Fibroblast of skin of right biceps (primary cell): Measurements from ENCODE around the gene PLGRKT.
"Not testable (repeated sequence)": the region's sequence is repeated elsewhere in the genome, so short reads cannot be mapped to it uniquely, and the experiment has no call there.

ENCODE experiments used
- DNase-seq: peaks from one replicate; pipeline ENCODE4 v3.0.0-alpha.2; 2013

Gene PLGRKT

GRCh38 chr9:5375091-5375490, 62.6 kb downstream of the PLGRKT start:
- no peak for DNase-seq

- peak; percentile 17 for DNase-seq
Measured at GRCh38 chr9:5364294-5365024, 73.3 kb downstream of the PLGRKT start.

GRCh38 chr9:5361326-5362010, 76.3 kb downstream of the PLGRKT start:
- DNase-seq, result peak; percentile 9

GRCh38 chr9:5360341-5360740, 77.4 kb downstream of the PLGRKT start:
- DNase-seq, result no peak

GRCh38 chr9:5357431-5358105, 80.2 kb downstream of the PLGRKT start:
- no peak for DNase-seq

- no peak for DNase-seq
Measured at GRCh38 chr9:5355817-5356216, 81.9 kb downstream of the PLGRKT start.

- no peak for DNase-seq
Measured at GRCh38 chr9:5355226-5355625, 82.5 kb downstream of the PLGRKT start.

- DNase-seq, result no peak
Measured at GRCh38 chr9:5354184-5354583, 83.5 kb downstream of the PLGRKT start.

GRCh38 chr9:5352637-5353248, 85.0 kb downstream of the PLGRKT start:
- DNase-seq, result no peak

GRCh38 chr9:5338992-5339981, 98.4 kb downstream of the PLGRKT start, which contains the start of gene RLN1:
TSS of gene RLN1 (minus strand) at chr9:5339876. CDS start at chr9:5339746, 130 bp downstream.
- not testable (repeated sequence) for DNase-seq

- DNase-seq, result no peak
Measured at GRCh38 chr9:5336688-5337087, 101.0 kb downstream of the PLGRKT start.

GRCh38 chr9:5331276-5331675, 106.4 kb downstream of the PLGRKT start:
- DNase-seq, result not testable (repeated sequence)

- peak; percentile 12 for DNase-seq
Measured at GRCh38 chr9:5326893-5327548, 110.7 kb downstream of the PLGRKT start.

GRCh38 chr9:5326187-5326586, 111.5 kb downstream of the PLGRKT start:
- DNase-seq, result no peak

- not testable (repeated sequence) for DNase-seq
Measured at GRCh38 chr9:5321601-5322000, 116.1 kb downstream of the PLGRKT start.

- DNase-seq, result no peak
Measured at GRCh38 chr9:5321058-5321457, 116.7 kb downstream of the PLGRKT start.

GRCh38 chr9:5316406-5316805, 121.3 kb downstream of the PLGRKT start:
- not testable (repeated sequence) for DNase-seq

GRCh38 chr9:5315187-5315923, 122.4 kb downstream of the PLGRKT start:
- DNase-seq, result no peak

- DNase-seq, result no peak
Measured at GRCh38 chr9:5310851-5311250, 126.9 kb downstream of the PLGRKT start.
